ENCODE data around the gene RBMS3. TPM values are rescaled to one million over a fixed set of nuclear protein-coding genes. Genes with fewer than 3 reads are reported as not detected.

RBMS3 gene
- polyA plus RNA-seq, 1 experiment: 33.4 TPM

DNA sequence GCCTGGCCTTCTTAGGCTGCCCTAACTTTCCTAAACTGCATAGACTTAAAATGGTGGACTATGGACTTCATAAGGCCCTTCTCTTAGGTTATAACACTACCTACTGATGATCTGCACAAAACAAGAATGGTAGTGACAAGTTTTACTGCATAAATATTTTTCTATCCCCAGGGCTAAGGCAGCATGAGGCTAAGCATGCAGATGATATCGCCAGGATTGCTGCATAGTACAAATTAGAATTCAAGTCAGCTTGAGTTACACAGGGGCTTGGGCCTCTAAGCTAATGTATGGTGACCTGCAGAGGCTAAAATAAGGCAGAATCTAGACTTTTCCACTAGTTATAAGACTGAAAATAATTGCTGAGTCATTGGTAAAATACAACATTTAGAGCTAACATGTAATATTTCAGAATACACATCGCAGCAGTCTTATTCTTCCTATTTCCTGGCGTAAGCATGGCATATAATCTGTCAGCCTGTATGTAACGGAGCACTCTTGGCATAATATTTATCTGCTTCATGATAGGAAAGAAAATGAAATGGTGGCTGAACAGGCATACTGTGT is 15.3 kb upstream of the RBMS3 start:
- no peak overlapping the region for H3K4me3 ChIP-seq (ENCODE audit: low read depth, low read length)
- no peak for DNase-seq (ENCODE audit: low read depth, low spot score)
- H3K27ac ChIP-seq (ENCODE audit: low read depth, low read length): no peak overlapping the region
- CTCF ChIA-PET: no interaction called here
- TF ChIP-seq, protein P1, sequence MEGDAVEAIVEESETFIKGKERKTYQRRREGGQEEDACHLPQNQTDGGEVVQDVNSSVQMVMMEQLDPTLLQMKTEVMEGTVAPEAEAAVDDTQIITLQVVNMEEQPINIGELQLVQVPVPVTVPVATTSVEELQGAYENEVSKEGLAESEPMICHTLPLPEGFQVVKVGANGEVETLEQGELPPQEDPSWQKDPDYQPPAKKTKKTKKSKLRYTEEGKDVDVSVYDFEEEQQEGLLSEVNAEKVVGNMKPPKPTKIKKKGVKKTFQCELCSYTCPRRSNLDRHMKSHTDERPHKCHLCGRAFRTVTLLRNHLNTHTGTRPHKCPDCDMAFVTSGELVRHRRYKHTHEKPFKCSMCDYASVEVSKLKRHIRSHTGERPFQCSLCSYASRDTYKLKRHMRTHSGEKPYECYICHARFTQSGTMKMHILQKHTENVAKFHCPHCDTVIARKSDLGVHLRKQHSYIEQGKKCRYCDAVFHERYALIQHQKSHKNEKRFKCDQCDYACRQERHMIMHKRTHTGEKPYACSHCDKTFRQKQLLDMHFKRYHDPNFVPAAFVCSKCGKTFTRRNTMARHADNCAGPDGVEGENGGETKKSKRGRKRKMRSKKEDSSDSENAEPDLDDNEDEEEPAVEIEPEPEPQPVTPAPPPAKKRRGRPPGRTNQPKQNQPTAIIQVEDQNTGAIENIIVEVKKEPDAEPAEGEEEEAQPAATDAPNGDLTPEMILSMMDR (IDR thresholded peaks at IDR 0.05; ENCODE audit: low read depth, low read length): no peak
- POLR2A ChIA-PET: no interaction called here
- no peaks in the 10 kb centered on the region for H3K27me3 ChIP-seq (ENCODE audit: control insufficient read depth, insufficient read depth, low read length)
- H3K9me3 ChIP-seq (ENCODE audit: control insufficient read depth, insufficient read depth, low read length): no peaks in the 10 kb centered on the region

DNA sequence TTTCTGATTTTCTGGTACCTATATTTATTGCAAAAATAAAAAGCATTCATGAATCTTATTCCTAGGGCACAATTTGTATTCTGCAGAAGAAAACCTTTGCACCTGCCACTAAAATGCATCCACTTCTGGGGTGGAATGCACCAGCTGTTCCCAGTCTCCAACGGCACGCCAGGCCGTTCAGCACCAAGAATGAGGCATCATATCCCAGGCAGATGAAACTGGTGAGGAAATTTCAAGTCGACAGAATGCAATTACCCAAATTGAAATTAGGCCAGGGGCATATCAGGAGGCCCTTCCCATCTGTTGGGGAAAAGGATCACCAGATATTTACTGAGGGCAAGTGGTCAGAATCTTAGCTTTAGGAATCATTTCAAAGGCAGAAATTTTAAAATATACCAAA is 13.6 kb upstream of the RBMS3 start:
- Histone ChIP-seq H3K4me3 (ENCODE audit: low read depth, low read length) (no peak overlapping the region), H3K9me3 (ENCODE audit: control insufficient read depth, insufficient read depth, low read length) (no peaks in the 10 kb centered on the region), H3K27me3 (ENCODE audit: control insufficient read depth, insufficient read depth, low read length) (no peaks in the 10 kb centered on the region), H3K27ac (ENCODE audit: low read depth, low read length) (no peak overlapping the region)
- DNase-seq (ENCODE audit: low read depth, low spot score): no peak
- POLR2A ChIA-PET: no interaction called here
- TF ChIP-seq, protein P1 (IDR thresholded peaks at IDR 0.05; ENCODE audit: low read depth, low read length): no peak
- CTCF ChIA-PET: no interaction called here

DNA sequence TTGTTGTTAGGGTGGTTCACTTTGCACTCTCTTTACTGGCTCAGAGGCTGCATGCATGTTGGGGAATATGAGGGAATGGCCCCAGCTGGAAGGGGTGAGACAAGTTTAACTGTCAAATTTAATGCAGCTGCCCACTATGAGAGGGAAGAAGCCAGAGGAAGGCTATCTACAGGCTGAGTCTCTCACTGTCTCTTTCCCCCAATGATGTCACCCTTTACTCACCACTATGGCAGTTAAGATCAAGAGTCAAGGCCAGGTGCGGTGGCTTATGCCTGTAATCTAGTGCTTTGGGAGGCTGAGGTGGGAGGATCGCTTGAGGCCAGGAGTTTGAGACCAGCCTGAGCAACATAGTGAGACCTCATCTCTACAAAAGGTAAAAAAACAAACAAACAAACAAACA is 12.2 kb upstream of the RBMS3 start:
- Histone ChIP-seq H3K27ac (ENCODE audit: low read depth, low read length) (no peak overlapping the region), H3K4me3 (ENCODE audit: low read depth, low read length) (no peak overlapping the region), H3K27me3 (ENCODE audit: control insufficient read depth, insufficient read depth, low read length) (no peaks in the 10 kb centered on the region), H3K9me3 (ENCODE audit: control insufficient read depth, insufficient read depth, low read length) (no peaks in the 10 kb centered on the region)
- POLR2A ChIA-PET: no interaction called here
- CTCF ChIA-PET: interaction anchor here (0.8 kb wide), 1 partner anchor 843 kb away, joined by 3 read pairs; no protein-coding TSS in a partner anchor
- DNase-seq (ENCODE audit: low read depth, low spot score): no peak
- TF ChIP-seq, protein P1 (IDR thresholded peaks at IDR 0.05; ENCODE audit: low read depth, low read length): no peak

DNA sequence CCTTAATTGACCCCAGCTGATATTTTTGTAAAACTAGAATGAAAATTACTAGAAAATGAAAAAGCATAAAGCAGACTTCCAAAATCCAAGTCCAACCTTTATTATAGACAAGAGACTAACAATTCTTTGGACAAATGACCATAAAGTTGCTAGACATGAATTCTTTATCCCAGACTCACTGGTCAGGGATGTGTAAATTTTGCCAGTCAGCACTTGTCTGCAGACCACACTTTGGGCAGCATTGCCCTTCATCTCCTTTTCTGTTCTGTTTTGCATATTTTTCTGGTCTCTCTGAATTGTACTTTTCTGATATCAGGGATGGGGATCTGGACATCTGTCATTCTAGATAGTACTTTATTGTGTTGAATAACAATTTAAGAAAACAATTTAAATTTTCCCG is 10.1 kb upstream of the RBMS3 start:
- no peak for DNase-seq (ENCODE audit: low read depth, low spot score)
- ChIA-PET POLR2A (no interaction called here), CTCF (no interaction called here)
- TF ChIP-seq, protein P1 (IDR thresholded peaks at IDR 0.05; ENCODE audit: low read depth, low read length): no peak
- no peak overlapping the region for H3K27ac ChIP-seq (ENCODE audit: low read depth, low read length)
- H3K9me3 ChIP-seq (ENCODE audit: control insufficient read depth, insufficient read depth, low read length): no peaks in the 10 kb centered on the region
- H3K27me3 ChIP-seq (ENCODE audit: control insufficient read depth, insufficient read depth, low read length): no peaks in the 10 kb centered on the region
- no peak overlapping the region for H3K4me3 ChIP-seq (ENCODE audit: low read depth, low read length)

- Histone ChIP-seq H3K27ac (ENCODE audit: low read depth, low read length) (no peak overlapping the region), H3K4me3 (ENCODE audit: low read depth, low read length) (no peak overlapping the region), H3K9me3 (ENCODE audit: control insufficient read depth, insufficient read depth, low read length) (no peaks in the 10 kb centered on the region), H3K27me3 (ENCODE audit: control insufficient read depth, insufficient read depth, low read length) (no peaks in the 10 kb centered on the region)
- DNase-seq (ENCODE audit: low read depth, low spot score): no peak
- TF ChIP-seq, protein P1 (IDR thresholded peaks at IDR 0.05; ENCODE audit: low read depth, low read length): no peak
- POLR2A ChIA-PET: no interaction called here
- CTCF ChIA-PET: no interaction called here
Observed at GRCh38 chr3:29271475-29271874, 9.4 kb upstream of the RBMS3 start.

All from AG04450 (cell line).